Neuronal stem cell (in vitro differentiated cells): ENCODE results near the gene FAM20B.
A peak's percentile ranks its signal among the peaks of the same experiment; 100 is the strongest.
"Not testable (repeated sequence)": the region's sequence is repeated elsewhere in the genome, so short reads cannot be mapped to it uniquely, and the experiment has no call there.

Experiments used
- DNase-seq: peaks from one replicate; pipeline ENCODE4 v3.0.0-alpha.2; 2013; ENCODE audit warnings: low spot score
- H2AFZ ChIP-seq: one replicate; pipeline ENCODE4 v1.6.1; 2013; ENCODE audit warnings: mild to moderate bottlenecking, low read length, inconsistent platforms
- H2AK5ac ChIP-seq: 2 replicates; pipeline ENCODE4 v1.6.1; 2013; ENCODE audit warnings: low read depth, mild to moderate bottlenecking, inconsistent platforms, low read length, moderate library complexity, mixed read lengths
- H2BK120ac ChIP-seq: 2 replicates; pipeline ENCODE4 v1.6.1; 2013; ENCODE audit warnings: low read depth, mild to moderate bottlenecking, inconsistent platforms, low read length, moderate library complexity, mixed read lengths
- H2BK12ac ChIP-seq: one replicate; pipeline ENCODE4 v1.6.1; 2013; ENCODE audit warnings: low read length, inconsistent platforms
- H2BK15ac ChIP-seq: 2 replicates; pipeline ENCODE4 v1.6.1; 2013; ENCODE audit warnings: mild to moderate bottlenecking, low read length, inconsistent platforms, mixed read lengths
- H2BK5ac ChIP-seq: one replicate; pipeline ENCODE4 v1.6.1; 2013; ENCODE audit warnings: inconsistent platforms, mild to moderate bottlenecking, low read length, moderate library complexity
- H3K14ac ChIP-seq: one replicate; pipeline ENCODE4 v1.6.1; 2013; ENCODE audit warnings: low read length, inconsistent platforms
- H3K18ac ChIP-seq: 2 replicates; pipeline ENCODE4 v1.6.1; 2013; ENCODE audit warnings: low read length, inconsistent platforms
- H3K23ac ChIP-seq: 2 replicates; pipeline ENCODE4 v1.6.1; 2013; ENCODE audit warnings: low read depth, mild to moderate bottlenecking, mixed read lengths, low read length, inconsistent platforms; ENCODE audit not compliant: poor library complexity
- H3K27ac ChIP-seq: replicated peaks from 3 replicates; pipeline ENCODE4 v1.5.1; 2013; ENCODE audit warnings: low read length, inconsistent platforms
- H3K27me3 ChIP-seq, 3 experiments: 2 replicates each; pipeline ENCODE4 v1.6.1; 2013; ENCODE audit warnings: low read length in 3 of 3, mild to moderate bottlenecking in 2 of 3, inconsistent platforms in 1 of 3, low read depth in 1 of 3, mixed read lengths in 1 of 3, moderate library complexity in 1 of 3; ENCODE audit not compliant: control insufficient read depth in 3 of 3, insufficient read depth in 3 of 3
- H3K36me3 ChIP-seq, 2 donors: replicated peaks in 1 of 2; 2 replicates each; pipeline ENCODE4 v1.6.1; 2013; ENCODE audit warnings: low read length in 2 of 2; ENCODE audit not compliant: control insufficient read depth in 2 of 2, insufficient read depth in 2 of 2
- H3K4ac ChIP-seq: 2 replicates; pipeline ENCODE4 v1.6.1; 2013; ENCODE audit warnings: inconsistent platforms, mild to moderate bottlenecking, low read length, moderate library complexity
- H3K4me1 ChIP-seq, 2 donors: 1 replicate in 1 of 2; 2 replicates in 1 of 2; pipeline ENCODE4 v1.6.1; 2013; ENCODE audit warnings: low read length in 2 of 2, low read depth in 1 of 2; ENCODE audit not compliant: control insufficient read depth in 2 of 2, insufficient read depth in 1 of 2
- H3K4me2 ChIP-seq: one replicate; pipeline ENCODE4 v1.6.1; 2013; ENCODE audit warnings: mild to moderate bottlenecking, low read length, inconsistent platforms; ENCODE audit not compliant: insufficient read depth, poor library complexity, severe bottlenecking
- H3K4me3 ChIP-seq, 2 donors: 2 replicates each; pipeline ENCODE4 v1.5.1; 2013; ENCODE audit warnings: low read length in 2 of 2, mild to moderate bottlenecking in 2 of 2, inconsistent platforms in 1 of 2, moderate library complexity in 1 of 2
- H3K79me1 ChIP-seq: one replicate; pipeline ENCODE4 v1.6.1; 2013; ENCODE audit warnings: low read depth, mild to moderate bottlenecking, inconsistent platforms, low read length, moderate library complexity
- H3K9ac ChIP-seq: one replicate; pipeline ENCODE4 v1.6.1; 2013; ENCODE audit warnings: mild to moderate bottlenecking, low read depth, low read length, inconsistent platforms; ENCODE audit not compliant: poor library complexity
- H3K9me3 ChIP-seq, 2 donors: replicated peaks in 1 of 2; 2 replicates each; pipeline versions ENCODE3 to v1.6.1; 2013; ENCODE audit warnings: low read length in 2 of 2, mild to moderate bottlenecking in 2 of 2, inconsistent platforms in 1 of 2, low read depth in 1 of 2, mixed read lengths in 1 of 2, moderate library complexity in 1 of 2; ENCODE audit not compliant: control insufficient read depth in 2 of 2, insufficient read depth in 1 of 2
- H4K8ac ChIP-seq: one replicate; pipeline ENCODE4 v1.6.1; 2013; ENCODE audit warnings: low read depth, mild to moderate bottlenecking, inconsistent platforms, low read length, moderate library complexity
- H4K91ac ChIP-seq: one replicate; pipeline ENCODE4 v1.6.1; 2013; ENCODE audit warnings: low read length, low read depth, mild to moderate bottlenecking, inconsistent platforms; ENCODE audit not compliant: poor library complexity
- WGBS, 2 donors: extraction: QIAGEN DNeasy Blood & Tissue Kit; methylation state at CpG; one replicate each; pipeline ENCODE4 v1.1.7; 2013; ENCODE audit warnings: missing lambda C conversion rate in 2 of 2, mixed read lengths in 1 of 2; ENCODE audit not compliant: insufficient read length in 2 of 2, insufficient replicate concordance in 1 of 2; ENCODE audit errors: extremely low coverage in 2 of 2; 5-methylcytosine and 5-hydroxymethylcytosine counted together

Gene FAM20B

GRCh38 chr1:179039502-179040174, 13.9 kb downstream of the FAM20B start:
- H2BK12ac ChIP-seq, H2AK5ac ChIP-seq, H3K23ac ChIP-seq, H2BK15ac ChIP-seq, H3K36me3 ChIP-seq, H3K27ac ChIP-seq, H4K8ac ChIP-seq, H3K27me3 ChIP-seq, H3K4me3 ChIP-seq, H2BK5ac ChIP-seq, H3K9ac ChIP-seq, H3K4ac ChIP-seq, H3K4me1 ChIP-seq, H3K9me3 ChIP-seq, H2AFZ ChIP-seq, H2BK120ac ChIP-seq, H4K91ac ChIP-seq, DNase-seq, H3K14ac ChIP-seq, H3K4me2 ChIP-seq, H3K18ac ChIP-seq: not testable (repeated sequence)
- H3K79me1 ChIP-seq = peaks cover 14% of the 10 kb centered on the region
- WGBS, 2 donors = no CpG with 5 or more reads among the region's 9 CpGs

- not testable (repeated sequence) for H3K4ac ChIP-seq, H3K4me2 ChIP-seq, H4K8ac ChIP-seq, H2BK12ac ChIP-seq, H3K27me3 ChIP-seq, H2BK15ac ChIP-seq, H3K36me3 ChIP-seq, H3K9ac ChIP-seq, H3K4me3 ChIP-seq, DNase-seq, H3K18ac ChIP-seq, H3K27ac ChIP-seq, H3K4me1 ChIP-seq, H3K23ac ChIP-seq, H2BK5ac ChIP-seq, H3K14ac ChIP-seq, H3K9me3 ChIP-seq, H2BK120ac ChIP-seq, H2AFZ ChIP-seq, H2AK5ac ChIP-seq, H4K91ac ChIP-seq
- H3K79me1 ChIP-seq = peaks cover 13% of the 10 kb centered on the region
- no CpG with 5 or more reads among the region's 27 CpGs for WGBS, 2 donors
Measured at GRCh38 chr1:179040175-179040551, 14.5 kb downstream of the FAM20B start.

- Histone ChIP-seq H3K9me3 (peaks cover 3 to 5% of the 10 kb centered on the region in 2 donors), H3K18ac (peak overlapping the region; percentile 77), H3K4ac (peak overlapping the region; percentile 85), H2BK12ac (no peak overlapping the region), H2BK120ac (peak overlapping the region; percentile 30), H4K8ac (no peak overlapping the region), H3K23ac (peak overlapping the region; percentile 75), H2AK5ac (peak overlapping the region; percentile 50), H2BK5ac (no peak overlapping the region), H3K4me3 (no peak overlapping the region), H2AFZ (no peak overlapping the region), H3K4me1 (peaks cover 0 to 1% of the 10 kb centered on the region in 2 donors), H3K14ac (peak overlapping the region; percentile 44), H3K79me1 (peaks cover 10% of the 10 kb centered on the region), H2BK15ac (peak overlapping the region; percentile 18), H4K91ac (no peak overlapping the region), H3K36me3 (peaks cover 0 to 5% of the 10 kb centered on the region in 2 donors), H3K4me2 (no peak overlapping the region), H3K9ac (no peak overlapping the region), H3K27ac (no peak overlapping the region), H3K27me3 (no peaks in the 10 kb centered on the region)
- WGBS, 2 donors = no CpG with 5 or more reads among the region's 8 CpGs
- DNase-seq = no peak
Measured at GRCh38 chr1:179042087-179042486, 16.4 kb downstream of the FAM20B start.

GRCh38 chr1:179042700-179043099, 17.0 kb downstream of the FAM20B start:
- no peak overlapping the region for H2BK5ac ChIP-seq
- H3K79me1 ChIP-seq = peaks cover 10% of the 10 kb centered on the region
- no peak overlapping the region for H2AFZ ChIP-seq

More at GRCh38 chr1:179042700-179043099, 17.0 kb downstream of the FAM20B start:
- H3K9me3 ChIP-seq = peaks cover 3 to 5% of the 10 kb centered on the region in 2 donors
- H3K4ac ChIP-seq = no peak overlapping the region
- H4K91ac ChIP-seq = no peak overlapping the region
- no peak overlapping the region for H3K4me2 ChIP-seq
- H3K36me3 ChIP-seq = peaks cover 0 to 5% of the 10 kb centered on the region in 2 donors
- H3K9ac ChIP-seq = no peak overlapping the region
- H3K4me1 ChIP-seq = peaks cover 0 to 1% of the 10 kb centered on the region in 2 donors
- no CpG with 5 or more reads among the region's 5 CpGs for WGBS, 2 donors
- H3K27me3 ChIP-seq = no peaks in the 10 kb centered on the region
- H3K18ac ChIP-seq = peak overlapping the region; percentile 28
- H3K27ac ChIP-seq = no peak overlapping the region
- no peak overlapping the region for H2BK12ac ChIP-seq
- H2BK120ac ChIP-seq = no peak overlapping the region
- peak overlapping the region; percentile 89 for H3K23ac ChIP-seq
- no peak overlapping the region for H3K4me3 ChIP-seq
- H3K14ac ChIP-seq = peak overlapping the region; percentile 75
- no peak overlapping the region for H4K8ac ChIP-seq
- H2AK5ac ChIP-seq = no peak overlapping the region
- no peak overlapping the region for H2BK15ac ChIP-seq
- no peak for DNase-seq
